Left ventricle myocardium superior (tissue), 1 donor: ENCODE results near the gene MCRIP2. TPM values are rescaled to one million over a fixed set of nuclear protein-coding genes. Genes with fewer than 3 reads are reported as not detected.
"Not testable (repeated sequence)": the region's sequence is repeated elsewhere in the genome, so short reads cannot be mapped to it uniquely, and the experiment has no call there.

Source experiments
- ATAC-seq: fragments of 200-7000 bp; cut with Tn5 transposase; one replicate; pipeline ENCODE4 v1.9.1; 2020; ENCODE audit warnings: mild to moderate bottlenecking, moderate library complexity
- DNase-seq: peaks from one replicate; pipeline ENCODE4 v3.0.0-alpha.2; 2020
- intact Hi-C: fragments of 100-400 bp; cut with micrococcal nuclease; formaldehyde crosslinking; loops from one replicate; pipeline ENCODE4 v1.11.0; 2022
- long read RNA-seq: library from polyadenylated mRNA; unstranded; transcript quantifications from one replicate; pipeline ENCODE4 v2.0.0, GENCODE V29; 2021
- total RNA-seq: library from RNA; stranded (reverse); fragmentation: NEBNext Ultra II Directional; extraction: Animal tissue kit (Norgen Biotek cat#: 25700); gene quantifications from one replicate; pipeline ENCODE4 v1.2.1, GENCODE V29; 2021
- donor health status: DM: no; HTN: yes; CAD: no; lungs with severe emphysema.

MCRIP2 gene, protein sequence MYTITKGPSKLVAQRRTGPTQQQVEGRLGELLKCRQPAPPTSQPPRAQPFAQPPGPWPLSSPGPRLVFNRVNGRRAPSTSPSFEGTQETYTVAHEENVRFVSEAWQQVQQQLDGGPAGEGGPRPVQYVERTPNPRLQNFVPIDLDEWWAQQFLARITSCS
- total RNA-seq = 187 TPM
- long read RNA-seq, transcript MCRIP2-201 (5 exons, 946 nt) = major isoform, 134 of 233 reads
- long read RNA-seq, transcript MCRIP2-204 (1 exons, 1,728 nt) = minor isoform, 17 of 233 reads
- long read RNA-seq, transcript MCRIP2-203 (6 exons, 1,050 nt) = minor isoform, 24 of 233 reads
- long read RNA-seq, partial matches to known transcripts = 21 of 233 reads
- long read RNA-seq, other reads (novel, unspliced or antisense) = 31 of 233 reads

DNA sequence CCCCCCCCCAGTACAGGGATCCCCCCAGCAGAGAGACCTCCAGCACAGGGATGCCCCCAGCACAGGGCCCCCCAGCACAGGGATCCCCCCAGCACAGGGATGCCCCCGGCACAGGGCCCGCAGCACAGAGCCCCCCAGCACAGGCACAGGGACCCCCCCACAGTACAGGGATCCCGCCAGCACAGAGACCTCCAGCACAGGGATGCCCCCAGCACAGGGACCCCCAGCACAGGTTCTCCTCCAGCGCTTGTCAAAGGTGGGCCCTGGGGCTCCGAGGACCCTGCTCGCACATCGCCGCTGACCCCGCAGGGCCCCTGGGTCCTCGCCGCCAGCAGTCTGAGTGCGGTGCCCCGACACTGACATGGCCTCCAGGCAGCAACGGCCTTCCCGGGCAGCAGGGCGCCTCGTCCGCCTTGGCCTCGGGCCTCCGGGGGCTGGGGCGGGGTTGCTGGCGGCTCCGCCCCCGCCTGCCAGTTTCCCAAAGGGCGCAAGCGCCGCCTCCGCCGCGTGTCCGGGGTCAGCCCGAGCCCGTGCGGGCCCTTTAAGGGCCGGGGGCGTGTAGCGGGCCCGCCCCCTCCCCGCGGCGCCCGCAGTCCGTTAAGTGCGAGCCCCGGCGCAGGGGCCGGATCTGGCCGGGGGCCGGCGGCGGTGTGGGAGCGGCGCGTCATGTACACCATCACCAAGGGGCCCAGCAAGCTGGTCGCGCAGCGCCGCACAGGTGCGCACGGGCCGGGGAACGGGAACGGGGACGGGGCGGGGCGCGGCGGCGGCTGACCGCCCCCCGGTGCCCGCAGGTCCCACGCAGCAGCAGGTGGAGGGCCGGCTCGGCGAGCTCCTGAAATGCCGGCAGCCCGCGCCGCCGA is at the start of gene MCRIP2:
Gene MCRIP2, plus strand, starts transcription at position 503 of the 863 bp plus-strand sequence. Its CDS starts 164 bp downstream, at position 667.
- peak; percentile 96 for DNase-seq
- peak; percentile 66 for ATAC-seq
- intact Hi-C loops = no loop called here

DNA sequence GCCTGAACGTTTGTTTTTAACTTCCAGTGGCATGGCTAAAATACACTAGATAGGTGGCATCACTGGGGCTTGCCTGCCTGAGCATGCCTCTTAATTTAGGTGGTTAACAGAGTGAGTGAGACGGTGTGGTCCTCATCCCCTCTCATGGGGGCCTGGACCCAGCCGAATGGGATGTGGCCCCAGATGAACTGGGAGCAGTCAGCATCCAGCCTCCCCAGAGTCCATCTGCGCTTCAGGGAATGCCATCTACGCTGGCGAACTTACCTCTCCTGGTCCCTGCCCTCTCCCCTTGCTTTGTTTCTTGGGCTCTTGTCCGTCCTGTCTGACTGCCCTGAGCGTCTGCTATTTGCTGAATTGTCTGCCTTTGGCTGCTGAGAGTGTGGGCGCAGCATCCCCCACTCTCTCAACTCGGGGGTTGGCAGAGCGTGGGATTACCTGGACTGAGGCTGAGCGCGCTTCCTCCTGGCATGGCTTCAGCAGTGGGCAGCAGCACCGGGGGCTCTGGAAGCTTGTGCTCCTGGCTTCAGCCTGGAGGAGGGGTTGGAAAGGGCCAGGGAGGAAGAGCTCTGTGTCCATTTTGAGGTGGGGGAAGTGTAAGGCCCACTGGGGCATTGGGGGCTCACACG is 49.6 kb upstream of the MCRIP2 start:
- intact Hi-C loops = no loop called here
- ATAC-seq = no peak
- no peak for DNase-seq

DNA sequence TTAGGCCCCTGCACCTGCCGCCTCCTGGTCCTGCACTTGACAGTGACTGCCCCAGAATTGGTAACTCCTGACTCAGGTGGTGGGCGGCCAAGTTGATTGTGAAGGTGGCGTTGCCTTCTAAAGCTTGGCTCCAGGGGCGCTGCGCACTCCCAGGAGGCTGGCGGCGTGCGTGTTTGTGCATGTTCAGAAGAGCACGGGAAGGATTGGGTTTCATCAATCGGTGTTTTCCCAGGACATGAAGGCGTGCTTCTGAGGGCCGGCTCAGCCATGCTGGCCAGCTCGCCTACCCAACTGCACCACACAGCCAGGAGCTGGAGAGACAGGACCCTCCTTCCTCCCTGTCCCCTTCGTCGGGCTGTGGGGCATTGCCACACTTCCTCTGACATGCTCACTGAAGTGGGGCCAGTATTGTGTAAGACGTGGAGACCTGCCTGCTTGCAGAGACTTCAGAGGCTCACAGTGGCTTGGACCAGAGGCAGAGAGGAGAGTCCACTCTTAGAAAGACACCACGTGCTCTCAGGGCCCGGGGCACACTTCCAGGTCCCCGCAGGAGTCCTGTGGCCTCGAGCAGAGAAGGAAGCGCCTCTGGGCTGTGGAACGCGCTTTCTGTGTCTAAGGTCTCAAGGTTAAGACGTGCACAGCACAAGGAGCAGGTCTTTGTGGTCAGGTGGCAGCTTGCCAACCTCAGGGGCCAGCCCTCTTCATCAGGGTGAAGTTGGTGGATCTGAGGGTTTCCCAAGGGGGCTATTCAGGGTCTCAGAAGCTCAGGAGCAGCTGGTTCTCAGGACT is 48.9 kb upstream of the MCRIP2 start:
- intact Hi-C loops = no loop called here

DNA sequence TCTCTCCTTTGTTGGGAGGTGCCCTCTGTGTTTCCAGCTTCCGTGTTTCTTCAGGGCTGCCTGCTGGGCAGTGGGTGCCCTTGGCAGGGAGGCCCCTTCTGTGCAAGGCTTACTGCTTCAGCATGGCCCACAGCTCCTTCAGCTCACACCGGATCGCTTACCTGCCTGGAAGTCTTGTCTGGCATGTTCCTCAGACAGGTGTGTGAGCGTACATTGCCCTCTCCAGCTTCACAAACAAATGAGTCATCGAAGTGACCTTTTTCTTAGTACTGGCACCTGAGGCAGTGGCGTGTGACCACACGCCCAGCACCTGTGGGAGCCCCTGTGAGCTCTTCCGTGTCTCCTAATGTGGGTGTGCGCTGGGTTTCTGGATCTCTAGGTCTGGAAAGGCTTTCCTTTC is 48.2 kb upstream of the MCRIP2 start:
- intact Hi-C loops = no loop called here
- ATAC-seq = no peak

More for the DNA sequence above, 48.9 kb upstream of the MCRIP2 start:
- ATAC-seq = no peak
- DNase-seq = no peak

DNA sequence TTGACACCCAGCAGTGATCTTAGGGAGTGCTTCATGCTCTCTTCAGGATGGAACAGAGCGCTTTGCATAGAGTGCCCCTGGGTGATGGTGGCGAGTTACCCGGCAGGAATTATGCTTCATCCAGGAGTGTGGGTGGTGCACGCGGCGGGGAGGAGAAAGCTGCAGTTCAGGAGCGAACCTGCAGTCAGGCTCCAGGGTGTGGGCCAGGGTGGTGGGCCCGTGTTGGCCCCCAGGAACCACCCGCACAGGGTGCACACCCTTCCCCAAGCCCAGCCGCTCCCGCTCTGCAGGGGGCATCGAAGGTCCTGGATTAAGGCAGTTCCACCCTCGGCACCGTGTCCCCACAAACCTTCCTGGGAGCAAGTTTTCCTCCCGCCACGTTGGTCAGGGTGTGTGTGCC is 47.8 kb upstream of the MCRIP2 start:
- intact Hi-C loops = no loop called here
- DNase-seq (no peak), ATAC-seq (no peak)

More for the DNA sequence above, 48.2 kb upstream of the MCRIP2 start:
- no peak for DNase-seq

DNA sequence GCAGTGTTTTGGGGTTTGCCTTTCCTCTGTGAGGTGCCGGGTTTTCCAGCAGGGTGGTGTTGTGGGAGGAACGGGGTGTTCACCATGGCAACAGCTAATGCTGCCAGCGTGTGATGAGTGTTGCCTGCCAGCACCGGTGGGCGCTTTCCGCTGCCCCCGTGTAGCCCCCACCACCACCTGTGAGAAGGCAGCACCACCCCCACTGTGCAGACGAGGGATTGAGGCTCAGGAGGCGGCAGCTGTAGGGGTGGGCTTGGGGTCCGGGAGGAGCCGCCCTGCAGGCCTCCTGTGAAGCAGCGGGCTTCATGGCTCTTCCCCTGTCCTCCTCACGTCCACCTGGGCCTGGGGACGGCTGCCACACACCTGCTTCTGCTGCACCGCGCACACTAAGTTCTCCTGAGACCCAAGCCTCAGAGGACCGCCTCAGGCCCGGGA is 46.5 kb upstream of the MCRIP2 start:
- intact Hi-C loops = no loop called here
- no peak for DNase-seq
- ATAC-seq = no peak

DNA sequence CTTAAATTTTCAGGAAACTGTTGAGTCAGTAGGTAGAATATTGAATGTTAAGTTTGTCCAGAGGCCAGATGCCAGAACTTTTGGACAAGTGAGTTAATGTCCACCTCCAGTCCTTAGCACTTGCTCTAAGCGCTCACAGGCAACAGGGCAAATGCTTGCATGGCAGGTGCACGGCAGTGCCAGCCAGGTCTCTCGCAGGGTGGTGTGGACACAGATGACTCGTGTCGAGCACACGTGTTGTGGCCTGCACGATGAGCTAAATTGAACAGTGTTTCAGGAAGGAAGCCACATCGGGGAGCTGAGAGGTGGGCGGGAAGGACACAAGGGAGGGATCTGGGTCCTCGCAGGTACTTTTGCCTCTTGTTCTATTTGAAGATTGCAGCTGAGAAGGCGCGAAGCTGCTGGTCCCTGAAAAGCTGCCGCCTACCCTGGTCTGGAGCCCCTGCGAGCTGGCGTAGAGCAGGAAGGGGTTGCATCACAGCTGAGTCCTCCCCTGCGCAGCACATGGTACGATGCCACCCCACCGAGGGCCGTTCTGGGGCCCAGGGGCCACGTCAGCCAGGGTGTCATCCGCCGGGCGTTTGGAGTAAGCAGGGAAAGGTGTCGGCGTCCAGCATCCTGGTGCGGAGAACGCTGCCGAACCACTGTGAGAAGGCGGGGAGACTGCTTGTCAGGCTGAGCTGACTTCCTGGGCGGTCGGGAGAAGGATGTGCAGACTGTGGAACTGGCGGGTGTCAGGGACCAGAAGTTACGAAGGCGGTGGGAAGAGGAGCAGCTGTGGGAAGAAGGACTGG is 45.5 kb upstream of the MCRIP2 start:
- no peak for DNase-seq
- ATAC-seq = no peak
- intact Hi-C loops = no loop called here

DNA sequence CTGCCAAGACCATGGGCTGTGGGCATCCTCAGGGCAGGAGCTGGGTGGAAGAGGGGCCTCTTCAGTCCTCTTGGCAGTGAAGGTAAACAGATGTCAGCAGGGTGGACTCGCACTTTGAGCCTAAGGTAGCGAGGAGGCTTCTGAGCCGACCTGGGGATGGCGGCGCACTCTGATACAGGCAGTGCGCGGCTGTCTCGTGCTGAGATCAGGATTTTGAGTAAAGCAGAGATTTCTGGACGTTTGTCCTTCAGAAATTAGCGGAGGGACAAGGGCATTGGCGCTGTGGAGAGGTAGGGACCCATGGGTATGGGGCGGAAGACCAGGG is 44.9 kb upstream of the MCRIP2 start:
- DNase-seq (no peak), ATAC-seq (no peak)
- intact Hi-C loops = no loop called here

DNA sequence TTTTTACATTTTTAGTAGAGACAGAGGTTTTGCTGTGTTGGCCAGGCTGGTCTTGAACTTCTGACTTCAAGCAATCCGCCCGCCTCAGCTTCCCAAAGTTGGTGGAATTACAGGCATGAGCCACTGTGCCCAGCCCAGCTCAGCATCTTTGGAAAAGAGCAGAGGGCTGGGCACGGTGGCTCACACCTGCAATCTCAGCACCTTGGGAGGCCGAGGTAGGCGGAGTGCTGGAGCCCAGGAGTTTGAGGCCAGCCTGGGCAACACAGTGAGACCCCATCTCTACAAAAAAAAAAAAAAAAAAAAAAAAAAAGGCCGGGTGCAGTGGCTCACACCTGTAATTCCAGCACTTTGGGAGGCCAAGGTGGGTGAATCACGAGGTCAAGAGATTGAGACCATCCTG is 44.0 kb upstream of the MCRIP2 start:
- ATAC-seq, intact Hi-C loops, DNase-seq: not testable (repeated sequence)

DNA sequence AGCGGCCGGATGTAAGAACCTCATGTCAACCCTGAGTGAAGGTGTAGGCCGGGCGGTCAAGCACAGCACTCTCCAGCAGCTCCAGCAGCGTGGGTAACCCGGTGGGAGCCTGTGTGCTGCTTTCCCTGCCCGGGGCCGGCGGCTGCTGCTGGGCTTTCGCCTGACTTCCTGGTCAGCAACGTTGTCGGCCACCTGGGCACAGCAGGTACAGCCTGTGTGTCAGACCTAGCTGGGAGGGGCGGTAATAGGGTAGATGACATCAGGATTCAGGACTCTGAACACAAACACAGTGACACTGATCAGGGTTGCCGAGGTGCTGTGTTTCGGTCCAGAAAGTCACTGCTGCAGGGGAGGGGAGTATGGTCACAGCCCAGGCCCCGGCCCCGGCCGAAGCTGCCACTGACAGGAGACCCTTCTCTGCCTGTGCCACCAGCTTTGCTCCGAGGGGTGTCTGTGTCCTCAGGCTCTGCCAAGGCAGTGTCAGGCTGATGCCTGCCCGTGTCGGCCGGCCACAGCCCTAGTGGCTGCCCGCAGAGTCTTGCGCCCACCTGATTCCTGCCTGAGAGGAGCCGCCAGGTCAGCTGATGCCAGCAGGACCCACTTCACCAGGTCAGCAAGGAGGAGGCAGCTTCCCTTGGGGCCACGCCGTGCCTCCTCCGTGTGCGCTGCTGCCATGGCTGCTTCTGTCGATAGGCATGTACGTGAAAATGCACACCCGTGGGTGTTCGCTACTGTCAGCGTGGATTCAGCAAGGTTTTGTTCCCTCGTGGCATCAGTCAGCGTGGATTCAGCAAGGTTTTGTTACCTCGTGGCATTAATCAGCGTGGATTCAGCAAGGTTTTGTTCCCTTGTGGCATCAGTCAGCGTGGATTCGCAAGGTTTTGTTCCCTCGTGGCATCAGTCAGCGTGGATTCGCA is 42.5 kb upstream of the MCRIP2 start:
- no peak for ATAC-seq

DNA sequence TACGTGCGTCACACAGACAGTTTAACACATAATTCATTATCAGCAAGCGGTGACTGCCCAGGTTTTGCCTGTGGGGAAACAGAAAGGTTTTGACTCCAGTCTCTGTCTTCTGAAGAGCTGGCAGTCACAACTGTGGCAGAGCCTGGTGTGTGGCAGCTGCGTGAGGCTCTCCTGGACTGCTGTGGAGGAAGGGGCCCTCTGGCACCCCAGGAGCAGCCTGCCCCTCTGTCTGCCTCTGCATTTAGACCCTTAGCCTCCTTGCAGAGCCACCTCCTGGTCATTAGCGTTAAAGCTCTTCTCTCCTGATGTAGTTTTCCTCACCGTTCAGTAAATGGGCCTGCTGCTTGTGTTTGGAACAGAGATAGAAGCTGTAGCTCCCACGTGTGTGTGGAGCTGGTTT is 40.8 kb upstream of the MCRIP2 start:
- DNase-seq = no peak
- no peak for ATAC-seq
- intact Hi-C loops = no loop called here

More for the DNA sequence above, 42.5 kb upstream of the MCRIP2 start:
- intact Hi-C loops = no loop called here
- no peak for DNase-seq

DNA sequence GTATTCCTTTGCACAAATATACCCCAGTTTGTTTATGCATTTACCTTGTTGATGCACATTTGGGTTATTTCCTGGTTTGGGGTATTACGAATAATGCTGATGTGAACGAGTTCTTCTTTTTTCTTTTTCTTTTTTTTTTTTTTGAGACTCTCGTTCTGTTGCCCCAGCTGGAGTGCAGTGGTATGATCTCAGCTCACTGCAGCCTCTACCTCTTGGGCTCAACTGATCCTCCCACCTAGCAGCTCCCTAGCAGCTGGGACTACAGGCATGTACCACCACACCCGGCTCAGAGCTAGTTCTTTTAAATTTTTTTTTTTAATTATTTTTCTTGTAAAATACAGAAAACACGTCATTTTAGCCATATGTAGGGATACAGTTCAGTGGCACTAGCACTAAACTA is 37.7 kb upstream of the MCRIP2 start:
- DNase-seq = no peak
- ATAC-seq = no peak
- intact Hi-C loops = no loop called here

DNA sequence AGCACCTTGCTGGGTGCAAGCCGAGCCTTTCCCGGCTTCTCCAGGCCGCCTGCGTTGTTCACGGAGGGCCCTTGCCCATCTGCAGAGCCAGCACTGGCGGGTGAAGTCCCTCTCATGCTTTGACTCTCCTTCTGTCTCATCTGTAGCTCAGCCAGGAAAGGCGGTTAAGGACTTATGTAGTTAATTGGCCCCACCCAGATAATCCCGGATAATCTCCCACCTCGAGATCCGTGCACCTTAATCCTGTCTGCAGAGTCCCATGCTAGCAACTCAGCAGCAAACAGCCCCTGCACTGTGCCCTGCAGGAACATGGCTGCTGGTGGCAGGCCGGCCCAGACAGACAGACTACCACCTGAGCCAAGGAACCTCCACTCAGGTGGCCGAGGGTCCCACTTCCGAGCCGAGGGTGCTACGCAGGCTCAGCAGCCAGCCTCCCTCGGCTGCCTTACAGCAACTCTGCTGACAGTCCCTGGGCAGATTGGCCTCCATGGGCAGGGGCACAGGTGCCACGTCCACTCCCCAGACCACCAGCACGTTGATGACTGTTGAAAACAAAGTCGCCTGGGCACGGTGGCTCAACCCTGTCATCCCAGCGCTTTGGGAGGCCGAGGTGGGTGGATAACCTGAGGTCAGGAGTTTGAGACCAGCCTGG is 34.8 kb upstream of the MCRIP2 start:
- no peak for DNase-seq
- intact Hi-C loops = no loop called here

DNA sequence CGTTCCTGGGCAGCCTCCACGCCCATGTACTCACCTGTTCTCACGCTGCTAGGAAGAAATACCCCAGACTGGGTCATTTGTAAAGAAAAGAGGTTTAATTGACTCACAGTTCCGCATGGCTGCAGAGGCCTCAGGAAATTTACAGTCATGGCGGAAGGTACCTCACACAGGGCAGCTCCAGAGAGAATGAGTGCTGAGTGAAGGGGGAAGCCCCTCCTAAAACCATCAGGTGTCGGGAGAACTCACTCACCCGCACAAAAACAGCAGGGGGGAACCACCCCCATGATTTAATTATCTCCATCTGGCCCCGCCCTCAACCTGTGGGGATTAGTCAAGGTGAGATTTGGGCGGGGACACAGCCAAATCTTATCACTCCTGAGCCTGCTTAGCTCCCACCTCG is 33.6 kb upstream of the MCRIP2 start:
- no peak for ATAC-seq
- DNase-seq = no peak
- intact Hi-C loops = no loop called here

More for the DNA sequence above, 34.8 kb upstream of the MCRIP2 start:
- ATAC-seq = no peak

DNA sequence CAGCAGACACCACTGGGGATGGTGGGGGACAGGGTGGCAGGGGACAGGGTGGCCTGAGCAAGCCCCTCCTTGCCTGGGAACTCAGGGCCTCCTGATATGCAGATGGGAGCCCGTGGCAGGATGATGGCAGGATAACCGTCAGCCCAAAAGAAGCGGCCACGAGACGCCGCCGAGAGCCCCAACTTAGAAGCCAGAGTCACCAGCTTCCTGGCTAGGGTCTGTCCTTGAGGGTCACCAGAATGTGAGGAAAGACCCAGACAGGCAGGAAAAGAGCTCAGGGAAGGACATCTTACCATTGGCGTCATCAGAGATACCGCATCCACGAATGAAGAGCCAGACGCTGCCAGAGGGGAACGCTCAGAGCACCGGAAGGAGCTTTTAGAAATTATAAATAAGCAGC is 32.3 kb upstream of the MCRIP2 start:
- ATAC-seq (no peak), DNase-seq (no peak)
- intact Hi-C loops = no loop called here

DNA sequence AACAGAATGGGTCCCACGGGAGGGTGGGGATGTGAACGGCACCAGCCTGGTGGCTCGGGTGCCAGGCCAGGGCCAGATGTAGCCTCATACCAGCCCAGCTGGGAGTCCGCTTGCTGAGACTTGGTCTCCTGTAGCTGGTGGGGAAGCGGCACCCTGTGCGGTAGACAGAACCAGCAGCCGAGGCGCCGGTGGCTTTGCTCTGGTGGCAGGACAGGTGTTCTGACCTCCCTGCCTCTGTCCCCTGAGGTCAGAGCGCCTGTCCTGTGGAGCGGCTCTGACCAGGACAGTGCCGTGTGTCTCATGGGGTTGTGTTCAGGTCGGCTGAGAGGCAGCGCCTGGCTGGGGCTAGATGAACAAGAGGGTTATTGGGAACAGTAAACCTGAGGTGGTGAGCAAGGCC is 31.6 kb upstream of the MCRIP2 start:
- DNase-seq (no peak), ATAC-seq (no peak)
- intact Hi-C loops = no loop called here
